ENCODE measurements around the gene HHAT. TPM values are rescaled to one million over a fixed set of nuclear protein-coding genes. Genes with fewer than 3 reads are reported as not detected.
A peak's percentile ranks its signal among the peaks of the same experiment; 100 is the strongest.

The HHAT gene
- total RNA-seq, 2 experiments from 2014 or later, result 0.99 to 1.4 TPM

DNA sequence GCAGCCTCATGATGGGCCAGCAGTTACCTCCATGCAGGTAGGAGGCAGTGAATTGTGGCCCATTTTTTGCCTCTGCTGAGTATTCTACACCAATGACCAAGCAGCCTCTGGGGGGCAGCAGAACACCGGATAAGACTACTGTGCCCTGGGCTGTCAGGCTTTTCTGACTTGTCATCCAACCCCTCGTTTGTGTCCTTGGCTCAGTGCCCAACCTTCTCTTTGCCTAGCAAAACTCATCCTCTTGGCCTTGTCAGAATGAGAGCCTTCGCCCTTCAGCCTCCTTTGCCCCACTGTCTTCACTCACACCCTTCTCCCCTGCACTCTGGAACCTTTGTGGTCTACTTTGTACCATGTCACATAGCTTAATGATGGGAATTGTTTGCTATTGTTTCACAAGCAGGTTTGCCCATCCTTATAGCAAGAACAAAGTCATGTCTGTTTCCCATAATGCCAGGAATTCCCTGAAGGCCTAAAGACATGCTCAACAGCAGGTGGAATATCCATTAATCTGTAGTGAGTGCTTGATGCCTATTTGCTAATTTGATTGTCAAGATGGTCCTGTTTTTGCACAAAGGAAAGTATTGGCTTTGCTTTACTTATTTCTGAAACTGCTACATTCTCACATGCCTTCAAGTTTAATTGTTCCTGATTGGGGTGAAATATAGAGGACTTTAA, 255.9 kb downstream of the HHAT start:
- peak; percentile 91 for DNase-seq
- intact Hi-C loops (cut with micrococcal nuclease), result loop anchor here (2.0 to 10.0 kb wide), 4 partner anchors 137 to 550 kb away; partner anchors contain the start of gene KCNH1
- ChIA-PET CTCF (interaction anchor here (0.8 to 4.9 kb wide), 11 partner anchors 10 to 550 kb away, joined by 3 to 49 read pairs (median 3); partner anchors contain the start of gene KCNH1), POLR2A (no interaction called here)
- Mint-ChIP-seq H3K9me3 (no peaks in the 10 kb centered on the region), H3K27me3 (no peaks in the 10 kb centered on the region), H3K36me3 (ENCODE audit: low read depth) (no peaks in the 10 kb centered on the region), H3K27ac (no peak overlapping the region), H3K4me3 (no peak overlapping the region), H3K4me1 (ENCODE audit: low read depth) (peaks cover 11% of the 10 kb centered on the region)
- TF ChIP-seq, protein P1, sequence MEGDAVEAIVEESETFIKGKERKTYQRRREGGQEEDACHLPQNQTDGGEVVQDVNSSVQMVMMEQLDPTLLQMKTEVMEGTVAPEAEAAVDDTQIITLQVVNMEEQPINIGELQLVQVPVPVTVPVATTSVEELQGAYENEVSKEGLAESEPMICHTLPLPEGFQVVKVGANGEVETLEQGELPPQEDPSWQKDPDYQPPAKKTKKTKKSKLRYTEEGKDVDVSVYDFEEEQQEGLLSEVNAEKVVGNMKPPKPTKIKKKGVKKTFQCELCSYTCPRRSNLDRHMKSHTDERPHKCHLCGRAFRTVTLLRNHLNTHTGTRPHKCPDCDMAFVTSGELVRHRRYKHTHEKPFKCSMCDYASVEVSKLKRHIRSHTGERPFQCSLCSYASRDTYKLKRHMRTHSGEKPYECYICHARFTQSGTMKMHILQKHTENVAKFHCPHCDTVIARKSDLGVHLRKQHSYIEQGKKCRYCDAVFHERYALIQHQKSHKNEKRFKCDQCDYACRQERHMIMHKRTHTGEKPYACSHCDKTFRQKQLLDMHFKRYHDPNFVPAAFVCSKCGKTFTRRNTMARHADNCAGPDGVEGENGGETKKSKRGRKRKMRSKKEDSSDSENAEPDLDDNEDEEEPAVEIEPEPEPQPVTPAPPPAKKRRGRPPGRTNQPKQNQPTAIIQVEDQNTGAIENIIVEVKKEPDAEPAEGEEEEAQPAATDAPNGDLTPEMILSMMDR (IDR thresholded peaks at IDR 0.05), result peak; percentile 67
- ATAC-seq, result peak; percentile 88

DNA sequence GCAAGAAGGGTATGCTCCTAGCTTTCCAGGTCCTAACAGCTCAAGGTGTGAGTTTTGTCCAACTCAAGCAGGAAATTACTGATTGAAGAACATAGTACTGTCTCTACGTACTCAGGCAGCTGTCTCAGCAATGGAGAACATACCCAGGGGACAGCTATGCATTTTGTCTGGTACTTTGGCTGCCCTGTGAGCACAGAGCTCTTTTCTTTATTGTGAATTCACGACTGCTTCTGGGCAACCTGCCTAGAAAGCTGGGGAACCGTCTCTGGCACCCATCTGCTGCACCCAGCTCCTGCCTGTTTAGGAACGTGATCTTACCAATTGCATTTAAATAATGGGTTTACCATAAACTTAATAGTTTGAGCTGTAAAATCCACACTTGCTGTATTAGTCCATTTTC, 258.1 kb downstream of the HHAT start:
- DNase-seq, result no peak
- CTCF ChIA-PET, result interaction anchor here (1.7 to 4.9 kb wide), 2 partner anchors 139 to 548 kb away, joined by 4 to 49 read pairs; partner anchors contain the start of gene KCNH1
- Mint-ChIP-seq H3K36me3 (ENCODE audit: low read depth) (peaks cover 4% of the 10 kb centered on the region), H3K27me3 (no peaks in the 10 kb centered on the region), H3K4me1 (ENCODE audit: low read depth) (peaks cover 11% of the 10 kb centered on the region), H3K4me3 (no peak overlapping the region), H3K9me3 (peaks cover 9% of the 10 kb centered on the region), H3K27ac (no peak overlapping the region)
- POLR2A ChIA-PET, result interaction anchor here (1.6 kb wide), 1 partner anchor 547 kb away, joined by 3 read pairs; the partner anchor contains the start of gene KCNH1
- no peak for ATAC-seq
- intact Hi-C loops (cut with micrococcal nuclease), result loop anchor here (10.0 kb wide), 1 partner anchor 358 kb away; no protein-coding TSS in a partner anchor
- TF ChIP-seq, protein P1 (IDR thresholded peaks at IDR 0.05), result no peak

DNA sequence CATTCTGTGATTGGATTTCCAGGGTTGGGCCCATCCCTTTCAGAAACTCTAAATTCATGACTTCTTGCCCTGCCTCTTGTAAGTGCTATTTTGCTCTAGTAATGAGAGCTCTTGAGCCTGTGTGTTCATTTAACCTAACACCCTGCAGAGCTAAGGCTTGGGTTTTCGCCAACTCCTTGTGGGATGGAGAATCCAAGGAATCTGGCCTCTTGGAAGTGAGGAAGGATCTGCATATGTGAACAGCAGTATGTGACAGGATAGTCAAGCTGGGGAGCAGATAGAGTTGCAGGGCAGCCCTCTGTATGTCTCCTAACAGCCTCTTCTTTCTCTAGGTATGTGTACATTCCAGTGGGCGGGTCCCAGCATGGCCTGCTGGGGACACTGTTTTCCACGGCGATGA, 258.9 kb downstream of the HHAT start:
- intact Hi-C loops (cut with micrococcal nuclease), result loop anchor here (10.0 kb wide), 1 partner anchor 357 kb away; no protein-coding TSS in a partner anchor
- no peak overlapping the region for H3K4me3 Mint-ChIP-seq
- DNase-seq (no peak), ATAC-seq (no peak)
- POLR2A ChIA-PET, result interaction anchor here (1.6 kb wide), 1 partner anchor 547 kb away, joined by 3 read pairs; the partner anchor contains the start of gene KCNH1
- peaks cover 4% of the 10 kb centered on the region for H3K36me3 Mint-ChIP-seq (ENCODE audit: low read depth)
- H3K9me3 Mint-ChIP-seq, result peaks cover 9% of the 10 kb centered on the region
- H3K4me1 Mint-ChIP-seq (ENCODE audit: low read depth), result peaks cover 4% of the 10 kb centered on the region
- TF ChIP-seq, protein P1 (IDR thresholded peaks at IDR 0.05), result no peak
- CTCF ChIA-PET, result interaction anchor here (1.7 to 4.9 kb wide), 2 partner anchors 139 to 547 kb away, joined by 4 to 49 read pairs; partner anchors contain the start of gene KCNH1
- H3K27ac Mint-ChIP-seq, result no peak overlapping the region
- no peaks in the 10 kb centered on the region for H3K27me3 Mint-ChIP-seq

DNA sequence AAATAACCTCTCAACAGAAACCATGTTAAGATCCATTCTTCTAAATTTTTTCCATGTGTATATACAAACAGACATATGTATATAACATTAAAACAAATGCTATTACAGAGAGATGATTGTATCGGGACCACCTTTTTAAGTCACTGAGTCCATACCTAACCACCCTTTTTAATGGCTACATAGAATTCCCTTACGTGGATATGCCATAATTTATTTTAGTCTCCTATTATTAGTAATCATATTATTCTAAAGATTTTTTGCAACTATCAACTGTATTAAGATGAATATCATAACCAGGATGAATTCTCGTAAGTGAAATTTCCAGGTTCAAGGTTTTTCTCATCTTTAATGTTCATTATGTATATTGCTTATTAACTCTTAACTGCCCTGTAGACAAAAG, 259.7 kb downstream of the HHAT start:
- Mint-ChIP-seq H3K4me3 (no peak overlapping the region), H3K27me3 (no peaks in the 10 kb centered on the region), H3K9me3 (peaks cover 9% of the 10 kb centered on the region), H3K27ac (no peak overlapping the region), H3K4me1 (ENCODE audit: low read depth) (no peaks in the 10 kb centered on the region), H3K36me3 (ENCODE audit: low read depth) (peaks cover 4% of the 10 kb centered on the region)
- ATAC-seq, result no peak
- TF ChIP-seq, protein P1 (IDR thresholded peaks at IDR 0.05), result no peak
- intact Hi-C loops (cut with micrococcal nuclease), result loop anchor here (10.0 kb wide), 1 partner anchor 356 kb away; no protein-coding TSS in a partner anchor
- ChIA-PET POLR2A (no interaction called here), CTCF (interaction anchor here (1.2 to 1.8 kb wide), 2 partner anchors 8 to 546 kb away, joined by 5 to 8 read pairs; partner anchors contain the start of gene KCNH1)
- no peak for DNase-seq

DNA sequence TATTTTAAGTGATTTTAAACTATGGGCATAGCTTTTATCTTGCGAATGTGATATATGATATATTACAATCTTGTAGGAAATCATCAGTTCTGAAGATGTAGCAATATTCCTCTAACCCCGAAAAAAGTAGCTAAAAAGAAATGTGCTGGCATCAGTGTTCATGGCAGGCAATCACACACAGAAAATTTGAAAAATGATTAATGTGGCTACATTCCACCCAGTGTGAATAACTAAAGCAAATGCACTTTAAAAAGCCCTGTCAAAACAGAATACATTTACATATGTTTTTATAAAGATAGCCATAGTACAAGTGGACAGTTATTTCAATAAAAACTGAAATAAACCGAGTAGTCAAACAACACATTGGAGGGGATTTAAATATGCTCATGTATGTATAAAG, 260.2 kb downstream of the HHAT start:
- Mint-ChIP-seq H3K27me3 (no peaks in the 10 kb centered on the region), H3K9me3 (peaks cover 9% of the 10 kb centered on the region), H3K4me1 (ENCODE audit: low read depth) (no peaks in the 10 kb centered on the region), H3K27ac (no peak overlapping the region), H3K36me3 (ENCODE audit: low read depth) (peaks cover 4% of the 10 kb centered on the region), H3K4me3 (no peak overlapping the region)
- CTCF ChIA-PET, result interaction anchor here (1.2 to 1.8 kb wide), 2 partner anchors 9 to 545 kb away, joined by 5 to 8 read pairs; partner anchors contain the start of gene KCNH1
- DNase-seq, result no peak
- intact Hi-C loops (cut with micrococcal nuclease), result loop anchor here (10.0 kb wide), 1 partner anchor 356 kb away; no protein-coding TSS in a partner anchor
- TF ChIP-seq, protein P1 (IDR thresholded peaks at IDR 0.05), result no peak
- no peak for ATAC-seq
- POLR2A ChIA-PET, result no interaction called here
